Spleen (tissue), 11 donors: ENCODE measurements around the gene GRIK4. TPM values are rescaled to one million over a fixed set of nuclear protein-coding genes. Genes with fewer than 3 reads are reported as not detected.

Source experiments
- DNase-seq: peaks from one replicate; pipeline ENCODE4 v3.0.0-alpha.2; 2020
- H3K27ac ChIP-seq, 8 donors: fragments of 200-600 bp; sonication (generic) in 7 of 8; 1 replicate in 4 of 8; 2 replicates in 4 of 8; pipeline versions ENCODE4 v1.5.0 to v1.8.0; 2016 to 2021; ENCODE audit warnings: inconsistent platforms in 4 of 8, mild to moderate bottlenecking in 4 of 8, moderate library complexity in 1 of 8
- H3K27me3 ChIP-seq, 7 donors: fragments of 200-600 bp; sonication (generic) in 6 of 7; replicated peaks in 1 of 7; 1 replicate in 4 of 7; 2 replicates in 3 of 7; pipeline versions ENCODE4 v1.5.0 to v1.8.0; 2016 to 2021; ENCODE audit warnings: inconsistent platforms in 3 of 7, mild to moderate bottlenecking in 1 of 7
- H3K36me3 ChIP-seq, 6 donors: fragments of 200-600 bp; sonication (generic) in 5 of 6; 1 replicate in 4 of 6; 2 replicates in 2 of 6; pipeline versions ENCODE4 v1.5.0 to v1.8.0; 2016 to 2021; ENCODE audit warnings: inconsistent platforms in 2 of 6
- H3K4me1 ChIP-seq, 6 donors: fragments of 200-600 bp; sonication (generic) in 5 of 6; 1 replicate in 3 of 6; 2 replicates in 3 of 6; pipeline versions ENCODE4 v1.5.0 to v1.8.0; 2016 to 2021; ENCODE audit warnings: inconsistent platforms in 3 of 6
- H3K4me3 ChIP-seq, 8 donors: fragments of 200-600 bp; sonication (generic) in 7 of 8; 1 replicate in 4 of 8; 2 replicates in 4 of 8; pipeline versions ENCODE4 v1.5.0 to v1.8.0; 2016 to 2021; ENCODE audit warnings: inconsistent platforms in 4 of 8, mild to moderate bottlenecking in 4 of 8, moderate library complexity in 2 of 8
- H3K9me3 ChIP-seq, 8 donors: fragments of 200-600 bp; sonication (generic) in 7 of 8; 1 replicate in 4 of 8; 2 replicates in 4 of 8; pipeline versions ENCODE4 v1.5.0 to v1.8.0; 2016 to 2021; ENCODE audit warnings: inconsistent platforms in 4 of 8
- POLR2A ChIP-seq, 3 donors: fragments of 450-650 bp; IDR thresholded peaks; one replicate each; pipeline ENCODE4 v1.5.1; 2017; ENCODE audit warnings: antibody characterized with exemption in 3 of 3, mild to moderate bottlenecking in 1 of 3
- POLR2AphosphoS5 ChIP-seq, 3 donors: sonication (generic); formaldehyde crosslinking; IDR thresholded peaks; one replicate each; pipeline ENCODE4 v1.5.1; 2017; ENCODE audit warnings: antibody characterized with exemption in 3 of 3
- WGBS, 5 donors: extraction: QIAGEN DNeasy Blood & Tissue Kit in 3 of 5; methylation state at CpG; one replicate each; pipeline versions ENCODE4 v1.1.5 to v1.1.7; 2013 to 2018; 5-methylcytosine and 5-hydroxymethylcytosine counted together
- intact Hi-C: fragments of 100-400 bp; cut with DNase I; formaldehyde crosslinking; loops from one replicate; pipeline ENCODE4 v1.15.0; 2023; ENCODE audit warnings: low total_unique reads
- polyA plus RNA-seq, 3 donors: library from polyadenylated mRNA; stranded (reverse); fragments of 200-250 nt; gene quantifications; one replicate each; pipeline ENCODE4 v1.2.1, GENCODE V29; 2013
- total RNA-seq, 7 donors: library from RNA; depleted of rRNA in 3 of 7; stranded (reverse); fragments of >200 nt in 3 of 7; fragmentation: NEBNext Ultra II Directional in 4 of 7; extraction: Animal tissue kit (Norgen Biotek cat#: 25700) in 4 of 7; gene quantifications; one replicate each; pipeline versions ENCODE4 v1.1.0 to v1.2.1, GENCODE V29; 2016 to 2021
- TF ChIP-seq, protein P1 (sequence below), 11 experiments: fragments of 200-600 bp in 7 of 11; fragments of 450-650 bp in 4 of 11; sonication (generic) in 4 of 11; IDR thresholded peaks in 8 of 11; conservative IDR thresholded peaks in 3 of 11; 1 replicate in 7 of 11; 2 replicates in 4 of 11; pipeline versions ENCODE4 v1.4.0 to v1.8.0; 2016 to 2021; ENCODE audit warnings: antibody characterized with exemption in 11 of 11, inconsistent platforms in 4 of 11, mild to moderate bottlenecking in 1 of 11
- donor health status: healthy with polysubstance abuse.
- donor health status: DM: no; HTN: no; CAD: no; lungs with moderate emphysema.
- donor health status: DM: no; HTN: no; CAD: no.
- donor health status: Bipolar disorder and iron deficiency.
- donor health status: healthy.
- donor health status: DM: no; HTN: no; CAD: no.
- donor health status: DM: yes; HTN: yes; CAD: no.

Gene GRIK4
- total and polyA plus RNA-seq, 10 donors: 0.04 to 2.4 (median 0.59) TPM

DNA sequence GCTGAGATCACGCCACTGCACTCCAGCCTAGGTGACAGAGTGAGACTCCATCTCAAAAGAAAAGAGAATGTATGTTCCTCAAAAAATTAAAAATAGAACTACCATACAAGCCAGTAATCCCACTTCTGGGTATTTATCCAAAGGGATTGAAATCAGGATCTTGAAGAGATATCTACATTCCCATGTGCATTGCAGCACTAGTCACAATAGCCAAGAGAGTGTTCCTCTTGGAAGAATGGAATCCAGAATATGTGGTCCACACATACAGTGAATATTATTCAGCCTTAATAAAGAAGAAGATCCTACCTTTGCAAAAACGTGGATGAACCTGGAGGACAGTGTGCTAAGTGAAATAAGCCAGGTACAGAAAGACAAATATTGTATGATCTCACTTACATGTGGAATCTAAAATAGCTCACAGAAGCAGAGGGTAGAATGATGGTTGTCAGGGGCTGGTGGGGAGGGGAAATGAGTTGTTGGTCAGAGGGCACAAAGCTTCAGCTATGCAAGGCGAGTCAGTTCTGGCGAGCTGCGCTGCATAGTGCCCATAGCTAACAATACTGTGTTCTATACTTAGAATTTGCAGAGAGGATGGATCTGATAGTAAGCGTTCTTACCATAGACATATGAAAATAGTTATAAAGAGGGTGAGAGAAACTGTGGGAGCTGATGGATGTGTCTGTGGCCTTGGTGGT lies 32.1 kb downstream of the GRIK4 start:
- intact Hi-C loops: no loop called here
- no peak for DNase-seq
- no peak overlapping the region for H3K4me3 ChIP-seq
- no peak overlapping the region for H3K27ac ChIP-seq
- no peaks in the 10 kb centered on the region for H3K36me3 ChIP-seq
- H3K27me3 ChIP-seq: peaks cover 0 to 4% (median 0%) of the 10 kb centered on the region in 7 donors
- H3K4me1 ChIP-seq: peaks cover 7 to 36% (median 23%) of the 10 kb centered on the region in 6 donors
- WGBS, 5 donors: 78 to 90% (median 85%) methylated on average over 6 of the region's 6 CpGs
- no peak for TF ChIP-seq POLR2A (IDR thresholded peaks at IDR 0.05)
- TF ChIP-seq, protein P1, sequence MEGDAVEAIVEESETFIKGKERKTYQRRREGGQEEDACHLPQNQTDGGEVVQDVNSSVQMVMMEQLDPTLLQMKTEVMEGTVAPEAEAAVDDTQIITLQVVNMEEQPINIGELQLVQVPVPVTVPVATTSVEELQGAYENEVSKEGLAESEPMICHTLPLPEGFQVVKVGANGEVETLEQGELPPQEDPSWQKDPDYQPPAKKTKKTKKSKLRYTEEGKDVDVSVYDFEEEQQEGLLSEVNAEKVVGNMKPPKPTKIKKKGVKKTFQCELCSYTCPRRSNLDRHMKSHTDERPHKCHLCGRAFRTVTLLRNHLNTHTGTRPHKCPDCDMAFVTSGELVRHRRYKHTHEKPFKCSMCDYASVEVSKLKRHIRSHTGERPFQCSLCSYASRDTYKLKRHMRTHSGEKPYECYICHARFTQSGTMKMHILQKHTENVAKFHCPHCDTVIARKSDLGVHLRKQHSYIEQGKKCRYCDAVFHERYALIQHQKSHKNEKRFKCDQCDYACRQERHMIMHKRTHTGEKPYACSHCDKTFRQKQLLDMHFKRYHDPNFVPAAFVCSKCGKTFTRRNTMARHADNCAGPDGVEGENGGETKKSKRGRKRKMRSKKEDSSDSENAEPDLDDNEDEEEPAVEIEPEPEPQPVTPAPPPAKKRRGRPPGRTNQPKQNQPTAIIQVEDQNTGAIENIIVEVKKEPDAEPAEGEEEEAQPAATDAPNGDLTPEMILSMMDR (IDR thresholded peaks at IDR 0.05 in 8 of 11, conservative IDR thresholded peaks at IDR 0.05 in 3 of 11): no peak
- TF ChIP-seq POLR2AphosphoS5 (IDR thresholded peaks at IDR 0.05): no peak
- H3K9me3 ChIP-seq: peaks cover 0 to 10% (median 0%) of the 10 kb centered on the region in 8 donors

DNA sequence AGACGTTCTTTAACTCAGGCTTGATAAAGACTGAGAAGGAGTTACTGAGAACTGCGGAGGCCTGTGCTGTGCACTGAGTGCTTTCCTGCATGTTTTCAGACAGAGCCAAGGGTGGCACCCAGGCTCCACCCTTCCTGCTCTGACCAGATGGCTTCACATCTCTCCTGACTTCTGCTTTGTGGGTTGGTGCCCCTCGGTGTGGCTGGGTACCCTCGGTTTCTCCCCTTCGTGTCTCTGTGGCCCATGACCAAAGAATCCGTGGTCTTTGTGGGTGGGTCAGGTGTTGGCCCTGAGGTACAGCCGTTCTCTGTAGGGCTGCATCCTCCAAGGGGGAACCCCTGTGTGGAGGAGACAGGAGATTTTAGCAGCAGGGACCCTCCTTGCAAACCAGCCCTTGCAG lies 34.3 kb downstream of the GRIK4 start:
- no peaks in the 10 kb centered on the region for H3K36me3 ChIP-seq
- no peak overlapping the region for H3K27ac ChIP-seq
- WGBS, 5 donors: 8 to 24% (median 14%) methylated on average over 7 of the region's 7 CpGs
- H3K4me1 ChIP-seq: peaks cover 7 to 37% (median 24%) of the 10 kb centered on the region in 6 donors
- no peak overlapping the region for H3K4me3 ChIP-seq
- no peak for DNase-seq
- peaks cover 0 to 10% (median 0%) of the 10 kb centered on the region in 8 donors for H3K9me3 ChIP-seq
- peaks cover 0 to 15% (median 0%) of the 10 kb centered on the region in 7 donors for H3K27me3 ChIP-seq
- TF ChIP-seq POLR2A (IDR thresholded peaks at IDR 0.05) (no peak), POLR2AphosphoS5 (IDR thresholded peaks at IDR 0.05) (no peak)
- TF ChIP-seq, protein P1 (IDR thresholded peaks at IDR 0.05 in 8 of 11, conservative IDR thresholded peaks at IDR 0.05 in 3 of 11): no peak
- intact Hi-C loops: no loop called here

DNA sequence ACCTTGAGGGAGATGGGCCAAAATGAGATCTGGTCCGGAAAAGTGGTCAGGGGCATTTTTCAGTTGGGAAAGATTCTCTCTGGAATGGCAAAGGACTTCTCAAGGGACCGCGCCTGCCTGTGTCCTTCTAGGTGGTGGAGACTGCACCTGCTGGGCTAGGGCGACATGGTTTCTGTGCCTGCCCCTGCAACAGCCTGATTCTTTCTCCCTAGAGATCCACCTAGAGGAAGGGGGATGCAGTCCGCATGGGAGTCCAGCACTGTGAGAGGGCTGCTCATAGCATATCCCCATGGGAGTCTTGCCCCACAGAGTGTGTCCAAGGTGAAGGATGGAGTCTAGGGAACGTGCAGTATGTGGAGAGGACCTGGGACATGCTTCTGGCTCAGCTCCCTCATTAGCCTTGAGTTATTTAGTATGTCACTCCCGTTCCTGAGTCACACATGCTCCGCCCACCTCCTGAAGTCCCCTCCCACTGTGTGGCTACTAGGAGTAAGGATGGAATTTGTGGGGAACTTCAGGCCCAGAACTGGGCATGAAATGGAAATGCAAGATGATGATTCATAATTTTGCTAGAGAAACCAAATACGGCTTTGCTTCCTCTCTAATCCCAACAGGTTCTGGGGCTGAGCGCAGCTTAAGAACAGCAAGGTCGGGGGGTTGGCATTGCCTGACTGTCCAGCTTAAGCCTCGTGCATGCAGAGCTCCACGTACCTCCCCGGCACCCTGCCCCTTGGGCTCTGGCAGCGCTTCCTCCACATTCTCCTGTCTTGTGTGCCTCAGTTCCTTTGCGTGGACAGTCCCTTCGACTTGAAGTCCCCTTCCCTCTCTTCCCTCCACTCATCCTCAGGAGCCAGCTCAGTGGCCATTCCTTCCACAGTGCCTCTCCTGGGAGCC lies 35.0 kb downstream of the GRIK4 start:
- H3K36me3 ChIP-seq: no peaks in the 10 kb centered on the region
- 71 to 86% (median 83%) methylated on average over 17 of the region's 17 CpGs for WGBS, 5 donors
- intact Hi-C loops: no loop called here
- H3K9me3 ChIP-seq: peaks cover 0 to 8% (median 0%) of the 10 kb centered on the region in 8 donors
- no peak for DNase-seq
- peak overlapping the region in 6 of 8 donors; percentile 16 to 71 (median 50) for H3K27ac ChIP-seq
- no peak overlapping the region for H3K4me3 ChIP-seq
- H3K4me1 ChIP-seq: peaks cover 7 to 37% (median 24%) of the 10 kb centered on the region in 6 donors
- TF ChIP-seq POLR2A (IDR thresholded peaks at IDR 0.05): no peak
- TF ChIP-seq, protein P1 (IDR thresholded peaks at IDR 0.05 in 8 of 11, conservative IDR thresholded peaks at IDR 0.05 in 3 of 11): no peak
- no peak for TF ChIP-seq POLR2AphosphoS5 (IDR thresholded peaks at IDR 0.05)
- H3K27me3 ChIP-seq: peaks cover 0 to 15% (median 0%) of the 10 kb centered on the region in 7 donors
